Transverse colon (tissue), 3 donors: ENCODE measurements around the gene RNF224.

Experiments used
- CTCF ChIP-seq, 5 experiments: fragments of 200-600 bp in 3 of 5; fragments of 450-650 bp in 2 of 5; sonication (generic) in 3 of 5; IDR thresholded peaks; 1 replicate in 2 of 5; 2 replicates in 3 of 5; pipeline ENCODE4 v1.5.1; 2016 to 2017; ENCODE audit warnings: antibody characterized with exemption in 5 of 5, inconsistent platforms in 3 of 5, mild to moderate bottlenecking in 2 of 5, moderate library complexity in 1 of 5
- EP300 ChIP-seq: sonication (generic); formaldehyde crosslinking; IDR thresholded peaks from one replicate; pipeline ENCODE4 v1.6.1; 2017; ENCODE audit warnings: antibody characterized with exemption, low read depth

DNA sequence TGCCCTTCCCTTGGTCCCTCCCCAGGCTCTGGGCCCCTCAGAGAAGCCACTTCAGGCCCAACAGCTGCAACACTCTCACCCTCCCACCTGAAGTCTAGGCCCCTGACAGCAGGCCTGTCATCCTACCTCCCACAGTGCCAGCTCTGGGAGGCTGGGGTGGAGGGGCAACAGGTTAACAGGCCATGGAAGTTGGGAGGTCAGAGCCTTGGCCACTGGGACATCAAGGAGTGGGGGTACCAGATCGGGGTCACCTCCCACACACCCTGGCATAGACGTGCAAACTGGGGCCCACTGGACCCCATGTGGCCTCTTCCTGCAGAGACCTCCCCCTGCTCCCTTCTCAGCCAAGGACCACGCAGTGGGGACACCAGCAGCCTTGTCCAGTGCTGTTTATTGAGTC, 36.1 kb upstream of the RNF224 start:
- TF ChIP-seq CTCF (IDR thresholded peaks at IDR 0.05) (no peak), EP300 (no peak)
